Activated naive CD4-positive, alpha-beta T cell treated with anti-CD3 and anti-CD28 coated beads, Interleukin-2, amount 50 U/mL, for 24 hours (primary cell): Measurements from ENCODE around the gene NCKAP1.

Experiments
- H3K27ac Mint-ChIP-seq: one replicate; pipeline ENCODE4 v1.8.0; 2021; ENCODE audit warnings: mild to moderate bottlenecking, mixed read lengths
- H3K27me3 Mint-ChIP-seq: one replicate; pipeline ENCODE4 v1.8.0; 2021; ENCODE audit warnings: mixed read lengths
- H3K36me3 Mint-ChIP-seq: one replicate; pipeline ENCODE4 v1.8.0; 2021; ENCODE audit warnings: mixed read lengths
- H3K4me1 Mint-ChIP-seq: one replicate; pipeline ENCODE4 v1.8.0; 2021; ENCODE audit warnings: mixed read lengths
- H3K4me3 Mint-ChIP-seq: one replicate; pipeline ENCODE4 v1.8.0; 2021; ENCODE audit warnings: mild to moderate bottlenecking, mixed read lengths
- H3K9me3 Mint-ChIP-seq: one replicate; pipeline ENCODE4 v1.8.0; 2021; ENCODE audit warnings: mixed read lengths

Gene NCKAP1

GRCh38 chr2:182868054-182868796 lies 170.0 kb downstream of the NCKAP1 start:
- Mint-ChIP-seq H3K27ac (no peak overlapping the region), H3K9me3 (no peaks in the 10 kb centered on the region), H3K4me3 (no peak overlapping the region), H3K27me3 (peaks cover 47% of the 10 kb centered on the region), H3K4me1 (peaks cover 19% of the 10 kb centered on the region), H3K36me3 (no peaks in the 10 kb centered on the region)

- no peak overlapping the region for H3K4me3 Mint-ChIP-seq
Observed at GRCh38 chr2:182867426-182868053, 170.7 kb downstream of the NCKAP1 start.

GRCh38 chr2:182866461-182867406 lies 171.5 kb downstream of the NCKAP1 start, which contains the start of gene FRZB:
TSS of gene FRZB (minus strand) at chr2:182866637. CDS start at chr2:182866552, 85 bp downstream.
- Mint-ChIP-seq H3K36me3 (no peaks in the 10 kb centered on the region), H3K27me3 (peaks cover 52% of the 10 kb centered on the region)

More at GRCh38 chr2:182867426-182868053, 170.7 kb downstream of the NCKAP1 start:
- Mint-ChIP-seq H3K36me3 (no peaks in the 10 kb centered on the region), H3K9me3 (no peaks in the 10 kb centered on the region), H3K27ac (no peak overlapping the region), H3K27me3 (peaks cover 51% of the 10 kb centered on the region), H3K4me1 (peaks cover 19% of the 10 kb centered on the region)

GRCh38 chr2:182866095-182866460 lies 172.2 kb downstream of the NCKAP1 start:
- H3K27ac Mint-ChIP-seq, result no peak overlapping the region
- no peaks in the 10 kb centered on the region for H3K36me3 Mint-ChIP-seq
- H3K4me3 Mint-ChIP-seq, result peak overlapping the region; percentile 39
- H3K9me3 Mint-ChIP-seq, result no peaks in the 10 kb centered on the region
- peaks cover 55% of the 10 kb centered on the region for H3K27me3 Mint-ChIP-seq
- peaks cover 19% of the 10 kb centered on the region for H3K4me1 Mint-ChIP-seq

More at GRCh38 chr2:182866461-182867406, 171.5 kb downstream of the NCKAP1 start, which contains the start of gene FRZB:
- no peak within 1 kb of the TSS for H3K27ac Mint-ChIP-seq
- no peaks in the 10 kb centered on the region for H3K9me3 Mint-ChIP-seq
- H3K4me1 Mint-ChIP-seq, result peaks cover 19% of the 10 kb centered on the region
- H3K4me3 Mint-ChIP-seq, result peak within 1 kb of the TSS; percentile 75

- no peaks in the 10 kb centered on the region for H3K9me3 Mint-ChIP-seq
- H3K4me1 Mint-ChIP-seq, result peaks cover 19% of the 10 kb centered on the region
- no peak overlapping the region for H3K27ac Mint-ChIP-seq
- H3K36me3 Mint-ChIP-seq, result no peaks in the 10 kb centered on the region
- no peak overlapping the region for H3K4me3 Mint-ChIP-seq
- peaks cover 58% of the 10 kb centered on the region for H3K27me3 Mint-ChIP-seq
Observed at GRCh38 chr2:182864949-182865570, 173.2 kb downstream of the NCKAP1 start.

- Mint-ChIP-seq H3K27ac (no peak overlapping the region), H3K36me3 (no peaks in the 10 kb centered on the region), H3K4me1 (peaks cover 19% of the 10 kb centered on the region), H3K4me3 (no peak overlapping the region), H3K9me3 (no peaks in the 10 kb centered on the region), H3K27me3 (peaks cover 50% of the 10 kb centered on the region)
Observed at GRCh38 chr2:182863642-182864041, 174.6 kb downstream of the NCKAP1 start.

- H3K36me3 Mint-ChIP-seq, result no peaks in the 10 kb centered on the region
- H3K4me1 Mint-ChIP-seq, result peaks cover 15% of the 10 kb centered on the region
- H3K4me3 Mint-ChIP-seq, result no peak overlapping the region
- peaks cover 41% of the 10 kb centered on the region for H3K27me3 Mint-ChIP-seq
- no peak overlapping the region for H3K27ac Mint-ChIP-seq
- H3K9me3 Mint-ChIP-seq, result no peaks in the 10 kb centered on the region
Observed at GRCh38 chr2:182862091-182862490, 176.2 kb downstream of the NCKAP1 start.

- peaks cover 9% of the 10 kb centered on the region for H3K9me3 Mint-ChIP-seq
- H3K4me3 Mint-ChIP-seq, result no peak overlapping the region
- H3K36me3 Mint-ChIP-seq, result no peaks in the 10 kb centered on the region
- peaks cover 40% of the 10 kb centered on the region for H3K27me3 Mint-ChIP-seq
- H3K4me1 Mint-ChIP-seq, result peaks cover 4% of the 10 kb centered on the region
- H3K27ac Mint-ChIP-seq, result no peak overlapping the region
Observed at GRCh38 chr2:182860858-182861257, 177.4 kb downstream of the NCKAP1 start.
